Panc1 (cell line): ENCODE measurements around the gene KLK13.

ENCODE experiments used
- POLR2AphosphoS5 ChIP-seq: IDR thresholded peaks from 2 replicates; pipeline ENCODE4 v1.6.1; 2012; ENCODE audit warnings: mild to moderate bottlenecking, low read depth, low read length, moderate library complexity
- SIN3A ChIP-seq: IDR thresholded peaks from 2 replicates; pipeline ENCODE4 v1.6.1; 2012; ENCODE audit warnings: low read depth, mild to moderate bottlenecking, low read length, moderate library complexity, borderline replicate concordance; ENCODE audit not compliant: insufficient read depth
- TCF7L2 ChIP-seq: IDR thresholded peaks from 2 replicates; pipeline ENCODE4 v1.6.1; 2011; ENCODE audit warnings: mild to moderate bottlenecking, low read depth, low read length, inconsistent platforms
- TF ChIP-seq, protein P1 (sequence below): fragments of 450-650 bp; IDR thresholded peaks from 2 replicates; pipeline ENCODE4 v1.5.1; 2017; ENCODE audit warnings: mild to moderate bottlenecking
- TF ChIP-seq, protein P2 (sequence below), 2 experiments: IDR thresholded peaks; 2 replicates each; pipeline ENCODE4 v1.6.1; 2011 to 2012; ENCODE audit warnings: low read depth in 2 of 2, control low read depth in 1 of 2, low read length in 1 of 2, mild to moderate bottlenecking in 1 of 2, moderate library complexity in 1 of 2; ENCODE audit not compliant: insufficient read depth in 1 of 2

DNA sequence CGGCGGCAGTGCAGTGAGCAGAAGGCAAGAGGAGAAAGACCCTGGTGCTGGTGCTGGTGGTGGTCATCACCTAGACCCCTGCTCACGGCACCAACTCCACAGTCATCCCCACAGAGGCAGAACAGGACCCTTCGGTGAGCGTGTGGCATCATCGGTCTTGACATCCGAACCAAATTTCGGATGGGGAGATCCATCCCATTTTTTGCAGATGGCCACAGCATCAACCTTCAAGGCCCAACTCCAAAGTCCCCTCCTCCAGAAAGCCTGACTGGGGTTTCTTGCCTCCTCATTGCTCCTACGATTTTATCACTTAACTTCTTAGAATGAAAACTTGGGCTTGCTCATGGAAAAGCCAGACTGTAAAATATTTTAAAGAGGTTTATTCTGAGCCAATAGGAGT, 21.4 kb downstream of the KLK13 start:
- TF ChIP-seq, protein P1, sequence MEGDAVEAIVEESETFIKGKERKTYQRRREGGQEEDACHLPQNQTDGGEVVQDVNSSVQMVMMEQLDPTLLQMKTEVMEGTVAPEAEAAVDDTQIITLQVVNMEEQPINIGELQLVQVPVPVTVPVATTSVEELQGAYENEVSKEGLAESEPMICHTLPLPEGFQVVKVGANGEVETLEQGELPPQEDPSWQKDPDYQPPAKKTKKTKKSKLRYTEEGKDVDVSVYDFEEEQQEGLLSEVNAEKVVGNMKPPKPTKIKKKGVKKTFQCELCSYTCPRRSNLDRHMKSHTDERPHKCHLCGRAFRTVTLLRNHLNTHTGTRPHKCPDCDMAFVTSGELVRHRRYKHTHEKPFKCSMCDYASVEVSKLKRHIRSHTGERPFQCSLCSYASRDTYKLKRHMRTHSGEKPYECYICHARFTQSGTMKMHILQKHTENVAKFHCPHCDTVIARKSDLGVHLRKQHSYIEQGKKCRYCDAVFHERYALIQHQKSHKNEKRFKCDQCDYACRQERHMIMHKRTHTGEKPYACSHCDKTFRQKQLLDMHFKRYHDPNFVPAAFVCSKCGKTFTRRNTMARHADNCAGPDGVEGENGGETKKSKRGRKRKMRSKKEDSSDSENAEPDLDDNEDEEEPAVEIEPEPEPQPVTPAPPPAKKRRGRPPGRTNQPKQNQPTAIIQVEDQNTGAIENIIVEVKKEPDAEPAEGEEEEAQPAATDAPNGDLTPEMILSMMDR: no peak
- TF ChIP-seq POLR2AphosphoS5 (no peak), SIN3A (no peak), TCF7L2 (no peak)
- TF ChIP-seq, protein P2, sequence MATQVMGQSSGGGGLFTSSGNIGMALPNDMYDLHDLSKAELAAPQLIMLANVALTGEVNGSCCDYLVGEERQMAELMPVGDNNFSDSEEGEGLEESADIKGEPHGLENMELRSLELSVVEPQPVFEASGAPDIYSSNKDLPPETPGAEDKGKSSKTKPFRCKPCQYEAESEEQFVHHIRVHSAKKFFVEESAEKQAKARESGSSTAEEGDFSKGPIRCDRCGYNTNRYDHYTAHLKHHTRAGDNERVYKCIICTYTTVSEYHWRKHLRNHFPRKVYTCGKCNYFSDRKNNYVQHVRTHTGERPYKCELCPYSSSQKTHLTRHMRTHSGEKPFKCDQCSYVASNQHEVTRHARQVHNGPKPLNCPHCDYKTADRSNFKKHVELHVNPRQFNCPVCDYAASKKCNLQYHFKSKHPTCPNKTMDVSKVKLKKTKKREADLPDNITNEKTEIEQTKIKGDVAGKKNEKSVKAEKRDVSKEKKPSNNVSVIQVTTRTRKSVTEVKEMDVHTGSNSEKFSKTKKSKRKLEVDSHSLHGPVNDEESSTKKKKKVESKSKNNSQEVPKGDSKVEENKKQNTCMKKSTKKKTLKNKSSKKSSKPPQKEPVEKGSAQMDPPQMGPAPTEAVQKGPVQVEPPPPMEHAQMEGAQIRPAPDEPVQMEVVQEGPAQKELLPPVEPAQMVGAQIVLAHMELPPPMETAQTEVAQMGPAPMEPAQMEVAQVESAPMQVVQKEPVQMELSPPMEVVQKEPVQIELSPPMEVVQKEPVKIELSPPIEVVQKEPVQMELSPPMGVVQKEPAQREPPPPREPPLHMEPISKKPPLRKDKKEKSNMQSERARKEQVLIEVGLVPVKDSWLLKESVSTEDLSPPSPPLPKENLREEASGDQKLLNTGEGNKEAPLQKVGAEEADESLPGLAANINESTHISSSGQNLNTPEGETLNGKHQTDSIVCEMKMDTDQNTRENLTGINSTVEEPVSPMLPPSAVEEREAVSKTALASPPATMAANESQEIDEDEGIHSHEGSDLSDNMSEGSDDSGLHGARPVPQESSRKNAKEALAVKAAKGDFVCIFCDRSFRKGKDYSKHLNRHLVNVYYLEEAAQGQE (IDR thresholded peaks at IDR 0.05; ENCODE audit: insufficient read depth in 1 of 2, low read depth in 2 of 2, low read length in 1 of 2): no peak
